Measurements from ENCODE around the gene KRT4.

The KRT4 gene

GRCh38 chr12:52827499-52828090 is 13.7 kb upstream of the KRT4 start:
- no peak for TF ChIP-seq CTCF (IDR thresholded peaks at IDR 0.05; ENCODE audit: borderline replicate concordance, control extremely low read depth, extremely low read depth, insufficient read depth, missing control alignments)
- in situ Hi-C loops (cut with MboI; ENCODE audit: low sequenced_read_pairs, unreplicated experiment) = no loop called here
- no peak for DNase-seq (ENCODE audit: low spot score)

DNA sequence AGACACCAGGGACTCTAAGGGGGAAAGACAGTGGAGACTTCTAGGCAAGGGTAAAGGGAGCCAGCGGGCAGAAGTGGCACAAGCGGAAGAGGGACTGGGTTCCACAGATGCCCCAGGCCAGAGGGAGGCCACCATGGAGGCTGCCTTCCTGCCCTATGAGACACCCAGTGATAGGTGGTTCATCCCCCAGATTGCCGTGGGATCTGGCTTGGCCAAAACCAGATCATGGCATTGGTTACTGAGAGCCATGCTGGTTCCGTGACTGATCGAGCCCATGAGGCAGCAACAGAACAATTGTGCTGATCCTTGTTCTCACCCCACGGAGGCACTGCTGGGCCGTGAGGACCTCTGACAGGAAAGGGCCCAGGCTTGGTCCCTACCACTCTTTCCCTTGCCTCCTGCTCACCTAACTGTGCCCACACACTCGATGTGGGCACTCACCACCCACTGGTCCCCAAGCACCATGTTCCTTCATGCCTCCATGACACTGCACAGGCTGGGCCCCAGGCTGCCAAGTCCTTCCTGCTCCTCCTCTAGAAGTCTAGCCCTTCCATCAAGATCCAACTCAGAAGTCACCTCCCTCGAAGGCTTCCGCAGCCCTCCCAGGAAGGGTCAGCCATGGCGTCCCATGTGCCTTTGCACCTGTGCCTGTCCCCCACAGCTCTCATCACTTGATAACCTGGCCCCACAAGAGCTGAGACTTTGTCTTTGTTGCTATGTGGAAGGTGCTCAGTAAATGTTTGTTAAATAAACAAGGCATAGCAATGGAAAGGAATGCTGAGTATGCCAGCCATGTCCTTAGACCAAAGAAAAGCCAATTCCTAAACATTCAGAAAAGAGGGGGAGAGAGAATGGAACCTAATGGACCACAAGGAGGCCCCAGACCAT is 12.9 kb upstream of the KRT4 start:
- no peak for DNase-seq (ENCODE audit: low spot score)
- TF ChIP-seq CTCF (IDR thresholded peaks at IDR 0.05; ENCODE audit: borderline replicate concordance, control extremely low read depth, extremely low read depth, insufficient read depth, missing control alignments) = no peak
- in situ Hi-C loops (cut with MboI; ENCODE audit: low sequenced_read_pairs, unreplicated experiment) = no loop called here

- TF ChIP-seq CTCF (IDR thresholded peaks at IDR 0.05; ENCODE audit: borderline replicate concordance, control extremely low read depth, extremely low read depth, insufficient read depth, missing control alignments) = no peak
- DNase-seq (ENCODE audit: low spot score) = no peak
- in situ Hi-C loops (cut with MboI; ENCODE audit: low sequenced_read_pairs, unreplicated experiment) = no loop called here
These were observed 12.0 kb upstream of the KRT4 start for GRCh38 chr12:52825961-52826360.

GRCh38 chr12:52824741-52825410 is 11.0 kb upstream of the KRT4 start:
- no peak for TF ChIP-seq CTCF (IDR thresholded peaks at IDR 0.05; ENCODE audit: borderline replicate concordance, control extremely low read depth, extremely low read depth, insufficient read depth, missing control alignments)
- DNase-seq (ENCODE audit: low spot score) = no peak
- in situ Hi-C loops (cut with MboI; ENCODE audit: low sequenced_read_pairs, unreplicated experiment) = no loop called here

DNA sequence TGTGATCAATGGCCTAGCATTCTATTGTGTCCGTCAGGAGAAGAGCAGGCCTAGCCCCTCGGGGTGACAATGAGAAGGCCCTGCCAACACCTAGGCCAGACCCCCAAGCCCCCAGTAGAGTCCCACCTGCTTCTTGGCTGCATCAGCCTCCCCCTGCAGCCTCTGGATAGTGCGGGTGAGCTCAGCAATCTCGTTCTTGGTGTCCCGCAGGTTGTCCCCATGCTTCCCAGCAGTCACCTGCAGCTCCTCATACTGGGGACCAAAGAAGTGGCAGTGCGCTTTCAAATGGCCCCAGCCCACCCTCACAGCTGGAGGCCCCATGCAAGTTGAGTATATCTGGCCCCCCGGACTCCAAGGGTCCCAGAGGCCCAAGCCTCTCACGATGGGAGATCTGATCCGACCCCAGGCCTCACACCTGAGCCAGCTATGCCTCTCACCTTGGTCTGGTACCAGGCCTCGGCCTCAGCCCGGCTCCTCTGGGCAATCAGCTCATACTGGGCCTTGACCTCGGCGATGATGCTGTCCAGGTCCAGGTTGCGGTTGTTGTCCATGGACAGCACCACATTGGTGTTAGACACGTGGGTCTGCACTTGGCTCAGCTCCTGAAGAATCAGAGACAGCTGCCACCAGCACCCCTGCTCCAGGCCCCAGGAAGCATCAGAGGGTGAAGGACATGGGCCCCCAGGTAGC is 10.0 kb upstream of the KRT4 start:
- DNase-seq (ENCODE audit: low spot score) = no peak
- no peak for TF ChIP-seq CTCF (IDR thresholded peaks at IDR 0.05; ENCODE audit: borderline replicate concordance, control extremely low read depth, extremely low read depth, insufficient read depth, missing control alignments)
- in situ Hi-C loops (cut with MboI; ENCODE audit: low sequenced_read_pairs, unreplicated experiment) = no loop called here

Measured in GM13976 (cell line).